HFFc6 (cell line): ENCODE results near the gene SERPIND1. TPM values are rescaled to one million over a fixed set of nuclear protein-coding genes. Genes with fewer than 3 reads are reported as not detected.

Source experiments
- DNase-seq: peaks from one replicate; pipeline ENCODE4 v3.0.0-alpha.2; 2018
- H3K27ac Mint-ChIP-seq: 2 replicates; pipeline ENCODE4 v1.8.0; 2020; ENCODE audit warnings: mild to moderate bottlenecking, mixed read lengths
- H3K27me3 Mint-ChIP-seq: 2 replicates; pipeline ENCODE4 v1.8.0; 2021; ENCODE audit warnings: mild to moderate bottlenecking, moderate library complexity, mixed read lengths; ENCODE audit not compliant: insufficient read depth
- H3K36me3 Mint-ChIP-seq: 2 replicates; pipeline ENCODE4 v1.8.0; 2021; ENCODE audit warnings: low read depth, mixed read lengths
- H3K4me1 Mint-ChIP-seq: 2 replicates; pipeline ENCODE4 v1.8.0; 2020; ENCODE audit warnings: low read depth, mixed read lengths
- H3K4me3 Mint-ChIP-seq: 2 replicates; pipeline ENCODE4 v1.8.0; 2020; ENCODE audit warnings: mild to moderate bottlenecking, moderate library complexity, mixed read lengths
- H3K9me3 Mint-ChIP-seq: 2 replicates; pipeline ENCODE4 v1.8.0; 2020; ENCODE audit warnings: mild to moderate bottlenecking, mixed read lengths
- CTCF ChIP-seq: fragments of 200-600 bp; sonication (generic); IDR thresholded peaks from 2 replicates; pipeline ENCODE4 v1.5.0; 2021; ENCODE audit warnings: antibody characterized with exemption, mild to moderate bottlenecking
- total RNA-seq, 6 experiments: library from RNA; stranded (reverse); fragmentation: NEBNext Ultra II Directional; extraction: Animal tissue kit (Norgen Biotek cat#: 25700); gene quantifications; 2 replicates in 1 of 6; 3 replicates in 5 of 6; pipeline ENCODE4 v1.2.3, GENCODE V29; 2021

The SERPIND1 gene
- total RNA-seq, 6 experiments from 2014 or later, result 0.07 to 0.19 (median 0.11) TPM; not detected in 1

GRCh38 chr22:20771918-20772625, 1.8 kb upstream of the SERPIND1 start:
- Mint-ChIP-seq H3K4me1 (no peaks in the 10 kb centered on the region), H3K27me3 (no peaks in the 10 kb centered on the region; the same call in 1 of the 2 replicates), H3K36me3 (no peaks in the 10 kb centered on the region), H3K27ac (no peak overlapping the region), H3K9me3 (no peaks in the 10 kb centered on the region), H3K4me3 (no peak overlapping the region)
- peak; percentile 38 for TF ChIP-seq CTCF
- DNase-seq, result no peak

- H3K9me3 Mint-ChIP-seq, result no peaks in the 10 kb centered on the region
- TF ChIP-seq CTCF, result no peak
- H3K27me3 Mint-ChIP-seq, result no peaks in the 10 kb centered on the region; the same call in 1 of the 2 replicates
- no peak overlapping the region for H3K4me3 Mint-ChIP-seq
- H3K36me3 Mint-ChIP-seq, result peaks cover 10% of the 10 kb centered on the region; the same call in 1 of the 2 replicates
- DNase-seq, result no peak
- no peak overlapping the region for H3K27ac Mint-ChIP-seq
- peaks cover 27% of the 10 kb centered on the region for H3K4me1 Mint-ChIP-seq
Measured at GRCh38 chr22:20774882-20775281, 969 bp downstream of the SERPIND1 start.

- no peaks in the 10 kb centered on the region for H3K9me3 Mint-ChIP-seq
- peaks cover 31% of the 10 kb centered on the region for H3K4me1 Mint-ChIP-seq
- no peak for TF ChIP-seq CTCF
- no peaks in the 10 kb centered on the region; the same call in 1 of the 2 replicates for H3K27me3 Mint-ChIP-seq
- peaks cover 10% of the 10 kb centered on the region; the same call in 1 of the 2 replicates for H3K36me3 Mint-ChIP-seq
- H3K4me3 Mint-ChIP-seq, result no peak overlapping the region
- no peak overlapping the region for H3K27ac Mint-ChIP-seq
- DNase-seq, result no peak
Measured at GRCh38 chr22:20775342-20775895, 1.5 kb downstream of the SERPIND1 start.

- H3K27ac Mint-ChIP-seq, result peak overlapping the region; percentile 86; the same call in 1 of the 2 replicates
- H3K4me3 Mint-ChIP-seq, result no peak overlapping the region
- peaks cover 31% of the 10 kb centered on the region for H3K4me1 Mint-ChIP-seq
- peaks cover 10% of the 10 kb centered on the region; the same call in 1 of the 2 replicates for H3K36me3 Mint-ChIP-seq
- no peak for DNase-seq
- TF ChIP-seq CTCF, result no peak
- no peaks in the 10 kb centered on the region; the same call in 1 of the 2 replicates for H3K27me3 Mint-ChIP-seq
- H3K9me3 Mint-ChIP-seq, result no peaks in the 10 kb centered on the region
Measured at GRCh38 chr22:20776624-20777405, 2.9 kb downstream of the SERPIND1 start.

- peaks cover 31% of the 10 kb centered on the region for H3K4me1 Mint-ChIP-seq
- TF ChIP-seq CTCF, result peak; percentile 36
- H3K4me3 Mint-ChIP-seq, result no peak overlapping the region
- no peaks in the 10 kb centered on the region; the same call in 1 of the 2 replicates for H3K27me3 Mint-ChIP-seq
- peak; percentile 89 for DNase-seq
- H3K27ac Mint-ChIP-seq, result peak overlapping the region; percentile 86
- H3K36me3 Mint-ChIP-seq, result peaks cover 10% of the 10 kb centered on the region; the same call in 1 of the 2 replicates
- no peaks in the 10 kb centered on the region for H3K9me3 Mint-ChIP-seq
Measured at GRCh38 chr22:20777420-20778177, 3.7 kb downstream of the SERPIND1 start.
